Activated naive CD8-positive, alpha-beta T cell treated with anti-CD3 and anti-CD28 coated beads, Interleukin-2, amount 50 U/mL, for 16 hours (primary cell): ENCODE data around the gene AHRR.

ENCODE experiments used
- DNase-seq: peaks from one replicate; pipeline ENCODE4 v3.0.0-alpha.2; 2020; ENCODE audit warnings: low read depth, low spot score

AHRR gene

DNA sequence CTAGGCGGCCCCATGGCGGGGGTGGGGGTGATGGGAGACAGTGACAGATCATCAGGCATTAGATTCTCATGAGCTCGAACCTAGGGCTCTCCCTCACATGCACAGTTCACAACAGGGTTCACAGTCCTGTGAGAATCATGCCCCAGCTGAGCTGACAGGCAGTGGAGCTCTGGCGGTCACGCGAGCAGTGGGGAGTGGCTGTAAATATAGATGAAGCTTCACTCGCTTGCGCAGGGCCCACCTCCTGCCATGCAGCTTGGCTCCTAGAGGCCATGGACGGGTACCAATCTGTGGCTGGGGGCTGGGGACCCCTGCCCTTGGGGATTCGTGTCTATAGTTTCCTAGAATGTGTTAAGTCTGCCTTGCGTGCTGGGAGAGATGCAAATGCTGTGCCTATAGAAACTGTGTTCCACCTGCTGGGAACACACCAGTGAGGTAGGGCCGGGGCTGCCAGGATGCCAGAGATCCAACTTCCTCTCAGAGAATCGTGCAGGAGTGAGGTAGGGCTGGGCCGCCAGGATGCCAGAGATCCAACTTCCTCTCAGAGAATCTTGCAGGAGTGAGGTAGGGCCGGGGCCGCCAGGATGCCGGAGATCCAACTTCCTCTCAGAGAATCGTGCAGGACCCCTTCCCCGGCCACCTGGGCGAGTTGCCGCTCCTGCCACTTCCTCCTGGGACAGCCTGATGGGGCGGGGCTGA is 107.4 kb downstream of the AHRR start:
- no peak for DNase-seq

DNA sequence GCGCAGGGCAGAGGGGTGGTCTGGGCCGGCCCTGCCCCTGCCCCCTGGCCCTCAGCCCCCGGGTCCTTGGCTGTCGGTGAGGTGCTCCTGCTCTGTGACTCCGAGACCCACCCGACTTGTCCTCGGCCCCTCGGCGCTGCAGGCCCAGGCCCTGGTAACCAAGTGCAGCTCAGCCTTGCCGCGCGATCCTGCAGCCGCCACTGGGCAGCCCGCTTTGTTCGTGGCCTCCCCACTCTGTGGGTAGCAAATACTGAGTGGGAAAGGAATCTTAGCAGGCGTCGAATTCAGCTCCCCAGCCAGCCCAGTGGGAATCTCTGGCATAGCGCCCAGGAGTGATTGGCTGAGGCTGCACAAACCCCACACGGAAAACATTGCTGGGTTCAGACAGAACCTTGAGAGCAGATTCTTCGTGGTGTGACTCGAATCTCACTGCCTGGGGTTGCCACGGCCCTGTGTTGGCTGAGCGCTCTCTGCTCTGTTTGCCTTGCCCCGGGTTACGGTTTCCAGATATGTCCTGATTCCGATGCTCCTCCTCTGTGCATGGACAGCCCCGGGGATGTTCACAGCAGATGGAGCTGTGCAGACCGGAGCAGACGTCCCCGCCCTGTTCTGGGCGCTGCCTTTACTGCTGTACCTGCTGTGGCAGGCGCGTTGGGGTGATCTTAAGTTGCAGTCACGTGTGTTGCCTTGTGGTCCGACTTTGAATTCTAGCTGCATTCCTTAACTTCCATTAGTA is 108.1 kb downstream of the AHRR start:
- DNase-seq: no peak

DNA sequence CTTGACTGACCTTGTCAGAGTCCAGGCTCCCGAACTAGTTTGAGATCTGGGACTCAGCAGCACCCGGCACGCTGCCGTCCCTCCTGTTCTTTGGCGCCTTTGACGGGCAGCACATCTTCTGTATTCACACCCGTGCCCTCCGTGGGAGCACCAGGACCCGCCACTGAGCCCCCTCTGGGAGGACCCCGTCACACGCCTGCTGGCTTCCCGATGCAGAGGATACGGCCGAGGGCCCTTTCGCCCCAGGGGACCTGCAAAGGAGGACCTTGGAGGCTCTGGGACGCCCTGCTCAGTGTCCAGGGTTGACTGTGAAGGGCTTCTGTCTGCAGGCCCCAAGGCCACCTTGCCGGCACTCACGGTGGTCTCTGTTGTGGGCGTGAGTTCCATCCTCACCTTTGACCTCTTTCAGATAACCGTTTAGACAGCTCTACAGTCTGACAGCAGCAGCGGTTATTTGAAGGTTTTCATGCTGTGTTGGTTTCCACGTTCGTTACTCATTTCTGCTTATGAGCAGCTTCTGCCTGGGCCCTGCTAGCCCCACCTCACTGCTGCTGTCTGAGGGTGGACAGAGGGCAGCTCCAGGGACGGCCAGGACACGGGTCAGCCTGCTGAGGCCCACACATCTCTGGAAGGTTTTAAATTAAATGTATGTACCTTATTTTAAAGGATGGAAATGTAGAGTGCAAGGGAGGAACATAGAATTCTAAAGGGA is 108.9 kb downstream of the AHRR start:
- DNase-seq: no peak

GRCh38 chr5:431001-431710 is 109.6 kb downstream of the AHRR start:
- peak; percentile 27 for DNase-seq

GRCh38 chr5:431711-432050 is 110.2 kb downstream of the AHRR start:
- no peak for DNase-seq

- DNase-seq: no peak
Measured at GRCh38 chr5:432201-432927, 110.8 kb downstream of the AHRR start.

GRCh38 chr5:432928-433791 is 111.6 kb downstream of the AHRR start:
- DNase-seq: no peak

DNA sequence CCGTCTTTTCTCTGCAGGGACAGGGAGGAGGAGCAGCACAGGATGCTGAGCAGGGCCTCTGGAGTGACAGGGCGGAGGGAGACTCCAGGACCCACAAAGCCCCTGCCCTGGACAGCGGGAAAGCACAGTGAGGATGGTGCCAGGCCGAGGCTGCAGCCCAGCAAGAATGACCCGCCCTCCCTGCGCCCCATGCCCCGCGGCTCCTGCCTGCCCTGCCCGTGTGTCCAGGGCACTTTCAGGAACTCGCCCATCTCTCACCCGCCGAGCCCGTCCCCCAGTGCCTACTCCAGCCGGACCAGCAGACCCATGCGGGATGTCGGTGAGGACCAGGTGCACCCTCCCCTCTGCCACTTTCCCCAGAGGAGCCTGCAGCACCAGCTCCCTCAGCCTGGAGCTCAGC is 112.3 kb downstream of the AHRR start:
- DNase-seq: no peak

GRCh38 chr5:434443-435146 is 113.1 kb downstream of the AHRR start:
- DNase-seq: no peak

GRCh38 chr5:435156-435790 is 113.8 kb downstream of the AHRR start:
- DNase-seq: no peak

- no peak for DNase-seq
Measured at GRCh38 chr5:435961-436640, 114.6 kb downstream of the AHRR start.

DNA sequence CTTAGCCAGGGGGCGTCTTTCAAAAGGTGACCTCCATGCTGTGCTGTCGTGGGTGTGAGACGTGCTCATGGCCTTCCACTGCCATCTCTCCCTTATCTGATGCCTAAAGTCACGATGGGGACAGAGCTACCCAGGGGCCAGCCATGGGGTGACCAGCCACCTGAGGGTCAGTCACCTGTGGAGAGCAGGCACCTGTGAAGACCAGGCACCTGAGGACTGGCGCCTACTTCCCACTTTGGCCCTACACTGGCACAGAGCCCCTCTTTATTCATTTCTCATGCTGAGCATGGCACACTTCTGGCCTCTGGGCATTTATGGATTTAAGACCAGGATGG is 115.1 kb downstream of the AHRR start:
- no peak for DNase-seq

DNA sequence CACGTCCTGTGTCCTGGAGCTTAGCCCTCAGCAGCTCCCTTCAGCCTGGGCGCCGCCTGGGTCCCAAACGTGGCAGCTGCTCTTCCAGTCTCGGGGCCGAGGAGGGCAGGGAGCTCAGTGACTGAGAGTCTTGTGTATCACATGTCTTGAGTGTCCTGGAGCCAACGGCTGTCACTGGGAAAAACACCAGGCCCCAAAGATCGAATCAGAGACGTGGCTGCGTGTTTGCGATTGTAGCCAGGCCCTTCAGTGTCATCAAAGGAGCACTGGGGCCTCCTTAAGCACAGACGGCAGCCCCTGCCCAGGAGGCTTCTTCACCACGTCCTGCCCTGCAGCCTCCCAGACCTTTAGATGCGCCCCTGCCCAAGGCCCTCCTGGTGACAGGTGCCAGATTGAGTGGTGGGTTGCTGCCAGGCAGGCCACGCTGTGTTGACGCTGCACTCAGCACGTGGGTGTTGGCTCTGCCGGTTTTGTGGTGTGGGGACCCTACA is 115.8 kb downstream of the AHRR start:
- DNase-seq: no peak

DNA sequence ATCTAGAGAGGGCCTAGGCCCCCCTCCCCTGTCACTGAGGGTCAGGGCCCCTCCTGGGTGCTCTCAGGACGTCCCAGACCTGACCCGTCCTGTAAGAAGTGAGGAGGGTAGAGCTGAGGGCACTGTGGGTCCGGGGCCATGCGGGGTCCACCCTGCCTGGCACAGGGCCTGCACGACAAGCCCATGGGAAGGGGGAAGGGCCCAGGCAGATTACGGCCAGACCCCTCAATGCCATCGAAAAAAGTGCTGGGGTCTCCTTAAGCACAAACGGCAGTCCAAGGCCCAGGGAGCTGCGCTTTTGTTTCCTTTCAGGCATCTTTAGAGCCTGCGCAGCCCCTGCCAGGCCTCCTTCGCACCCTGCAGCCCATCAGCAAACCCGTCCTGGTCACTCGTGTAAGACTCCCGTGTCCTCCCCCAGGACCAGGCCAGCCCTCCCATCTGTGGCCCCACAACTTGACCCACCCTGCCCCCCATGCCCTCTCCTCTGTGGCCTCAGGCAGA is 117.0 kb downstream of the AHRR start:
- DNase-seq: no peak

DNA sequence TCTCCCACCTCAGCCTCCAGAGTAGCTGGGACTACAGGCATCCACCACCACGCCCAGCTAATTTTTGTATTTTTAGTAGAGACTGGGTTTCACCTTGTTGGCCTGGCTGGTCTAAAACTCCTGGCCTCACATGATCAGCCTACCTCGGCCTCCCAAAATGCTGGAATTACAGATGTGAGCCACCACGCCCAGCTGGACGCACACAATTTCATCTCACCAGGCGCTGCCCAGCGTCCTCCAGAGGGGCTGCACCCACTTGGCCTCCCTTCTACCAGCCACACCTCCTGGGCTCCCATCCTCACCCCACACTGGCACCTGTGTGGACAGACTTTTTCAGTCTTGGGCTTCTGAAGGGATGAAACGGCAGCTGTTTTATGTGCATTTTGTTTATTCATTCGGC is 117.7 kb downstream of the AHRR start:
- no peak for DNase-seq

DNA sequence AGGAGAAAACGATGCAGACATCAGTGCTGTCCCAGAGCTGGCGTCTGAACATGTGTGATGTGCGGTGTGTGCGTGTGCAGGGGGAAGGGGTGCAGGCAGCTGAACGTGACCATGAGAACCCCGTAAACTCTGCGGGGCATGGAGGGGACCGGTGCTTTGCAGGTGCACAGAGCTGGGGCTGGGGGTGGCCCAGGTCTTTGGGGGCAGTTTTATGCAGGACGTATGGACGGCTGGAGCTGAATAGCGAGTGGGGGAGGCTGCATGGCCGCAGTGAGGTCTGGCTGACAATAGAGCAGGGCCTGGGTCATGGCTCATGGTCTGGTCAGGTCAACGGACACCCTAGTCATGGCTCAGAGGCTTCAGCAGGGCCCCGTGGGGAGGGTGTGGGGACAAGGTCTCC is 118.1 kb downstream of the AHRR start:
- no peak for DNase-seq

DNA sequence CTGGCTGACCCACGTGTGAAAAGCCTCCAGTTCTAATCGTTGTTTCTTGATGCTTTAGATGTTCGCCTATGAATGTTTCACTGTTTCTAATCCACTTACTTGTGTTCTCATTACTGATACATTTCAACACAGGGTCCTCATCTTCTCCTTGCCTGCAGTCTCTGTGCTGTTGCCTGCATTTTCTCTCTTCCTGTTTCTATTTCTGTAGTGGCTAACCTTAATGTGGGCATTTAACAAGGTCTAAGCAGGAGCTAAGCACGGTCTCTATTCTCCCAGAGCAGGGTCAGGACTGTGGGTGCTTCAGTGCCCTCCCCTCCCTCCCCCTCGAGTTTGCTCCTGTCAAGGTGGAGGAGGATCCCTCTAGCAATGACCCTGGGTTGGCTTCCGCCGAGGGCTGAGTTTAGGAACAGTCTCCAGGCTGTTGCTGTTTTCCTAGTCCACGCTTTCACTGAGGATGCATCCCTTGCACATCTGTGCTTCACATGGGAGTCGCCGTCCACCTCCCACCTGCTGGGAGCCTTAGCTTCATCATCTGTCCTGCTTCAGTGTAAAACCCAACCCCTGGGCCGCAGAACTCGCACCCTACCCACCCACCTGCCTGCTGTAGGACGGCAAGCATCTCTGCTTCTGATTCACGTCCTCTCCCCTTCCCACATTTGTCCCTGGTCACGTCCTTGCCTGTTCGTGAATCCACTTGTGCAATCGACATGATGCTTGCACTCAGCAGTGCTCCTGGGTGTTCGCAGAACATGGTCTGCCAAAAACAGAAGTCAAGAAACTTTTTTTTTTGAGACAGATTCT is 119.1 kb downstream of the AHRR start:
- no peak for DNase-seq

DNA sequence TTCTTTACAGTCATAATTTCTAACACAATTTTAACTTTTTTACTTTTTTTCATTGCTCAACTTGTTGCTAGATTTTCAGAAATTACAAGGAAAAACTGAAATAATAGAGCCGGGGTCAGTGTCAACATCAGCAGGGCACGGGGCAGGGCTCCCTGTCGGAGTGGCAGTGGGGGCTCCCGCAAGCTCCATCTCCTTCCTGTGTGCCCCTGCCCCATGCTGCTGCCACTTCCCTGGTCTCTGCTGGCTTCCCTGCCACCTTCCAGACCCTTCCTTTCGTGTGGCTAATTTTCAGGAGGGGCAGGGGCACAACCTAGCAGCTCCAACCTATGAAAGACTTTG is 120.5 kb downstream of the AHRR start:
- no peak for DNase-seq
